GM12878 (cell line): ENCODE measurements around the gene CEP57. TPM values are rescaled to one million over a fixed set of nuclear protein-coding genes. Genes with fewer than 3 reads are reported as not detected.

Experiments used
- ASH2L ChIP-seq: fragments of 300-600, 200-600 bp; sonication (generic); IDR thresholded peaks from 2 replicates; pipeline ENCODE4 v1.6.1; 2017; ENCODE audit warnings: low read depth, mild to moderate bottlenecking, borderline replicate concordance
- BHLHE40 ChIP-seq, 2 experiments: fragments of 450-650 bp in 1 of 2; IDR thresholded peaks; 2 replicates each; pipeline ENCODE4 v1.6.1; 2011 to 2017; ENCODE audit warnings: low read depth in 2 of 2, borderline replicate concordance in 1 of 2, improper control_type of control experiment in 1 of 2, low read length in 1 of 2, mild to moderate bottlenecking in 1 of 2
- BRCA1 ChIP-seq: IDR thresholded peaks from 2 replicates; pipeline ENCODE4 v1.6.1; 2011; ENCODE audit warnings: low read depth, low read length, improper control_type of control experiment
- CBFB ChIP-seq: IDR thresholded peaks from 2 replicates; pipeline ENCODE4 v1.6.1; 2016; ENCODE audit warnings: antibody characterized with exemption, low read depth
- CBX5 ChIP-seq: sonication (generic); IDR thresholded peaks from 2 replicates; pipeline ENCODE4 v1.6.1; 2016; ENCODE audit warnings: low read depth, moderate library complexity, mild to moderate bottlenecking, inconsistent platforms
- CTCF ChIP-seq, 3 experiments: IDR thresholded peaks in 2 of 3; conservative IDR thresholded peaks in 1 of 3; 2 replicates each; pipeline ENCODE4 v1.5.1; 2011; ENCODE audit warnings: low read depth in 3 of 3, low read length in 3 of 3, mild to moderate bottlenecking in 3 of 3, control low read depth in 2 of 3, moderate library complexity in 2 of 3, inconsistent platforms in 1 of 3, mixed read lengths in 1 of 3; ENCODE audit not compliant: control insufficient read depth in 2 of 3, insufficient read depth in 1 of 3; ENCODE audit errors: extremely low read depth in 1 of 3
- DPF2 ChIP-seq: fragments of 450-650 bp; IDR thresholded peaks from 2 replicates; pipeline ENCODE4 v1.6.1; 2017; ENCODE audit warnings: mild to moderate bottlenecking
- EGR1 ChIP-seq, 2 experiments: IDR thresholded peaks; 1 replicate in 1 of 2; 2 replicates in 1 of 2; pipeline ENCODE4 v1.6.1; 2011 to 2012; ENCODE audit warnings: low read depth in 2 of 2, low read length in 2 of 2, borderline replicate concordance in 1 of 2, mild to moderate bottlenecking in 1 of 2, moderate library complexity in 1 of 2
- FOXM1 ChIP-seq: IDR thresholded peaks from 2 replicates; pipeline ENCODE4 v1.6.1; 2012; ENCODE audit warnings: low read depth, mild to moderate bottlenecking, inconsistent platforms, low read length, moderate library complexity
- GATAD2B ChIP-seq: fragments of 450-650 bp; conservative IDR thresholded peaks from 2 replicates; pipeline ENCODE4 v1.6.1; 2017; ENCODE audit warnings: low read depth, mild to moderate bottlenecking, moderate library complexity
- IKZF2 ChIP-seq, 2 experiments: fragments of 450-650 bp; IDR thresholded peaks; 2 replicates each; pipeline ENCODE4 v1.6.1; 2017; ENCODE audit warnings: mild to moderate bottlenecking in 2 of 2, moderate library complexity in 2 of 2
- KAT2A ChIP-seq: conservative IDR thresholded peaks from 2 replicates; pipeline ENCODE4 v1.6.1; 2011; ENCODE audit warnings: low read depth, low read length; ENCODE audit not compliant: control insufficient read depth
- NBN ChIP-seq: fragments of 450-650 bp; IDR thresholded peaks from 2 replicates; pipeline ENCODE4 v1.6.1; 2016
- NFYB ChIP-seq: IDR thresholded peaks from 2 replicates; pipeline ENCODE4 v1.6.1; 2011; ENCODE audit warnings: low read depth, mild to moderate bottlenecking, low read length, improper control_type of control experiment, moderate library complexity; ENCODE audit not compliant: insufficient read depth
- PML ChIP-seq: IDR thresholded peaks from 2 replicates; pipeline ENCODE4 v1.6.1; 2012; ENCODE audit warnings: low read length, inconsistent platforms
- POLR2A ChIP-seq: IDR thresholded peaks from 2 replicates; pipeline ENCODE4 v1.6.1; 2011; ENCODE audit warnings: low read depth, mild to moderate bottlenecking, low read length
- RB1 ChIP-seq: fragments of 450-650 bp; formaldehyde crosslinking; IDR thresholded peaks from 2 replicates; pipeline ENCODE4 v1.6.1; 2017; ENCODE audit warnings: mild to moderate bottlenecking, borderline replicate concordance
- SKIL ChIP-seq: fragments of 450-650 bp; IDR thresholded peaks from 2 replicates; pipeline ENCODE4 v1.6.1; 2017; ENCODE audit warnings: mild to moderate bottlenecking, low read depth, inconsistent platforms; ENCODE audit not compliant: poor library complexity, severe bottlenecking
- SPI1 ChIP-seq: IDR thresholded peaks from 2 replicates; pipeline ENCODE4 v1.6.1; 2011; ENCODE audit warnings: low read depth, mild to moderate bottlenecking, low read length, moderate library complexity, borderline replicate concordance; ENCODE audit not compliant: insufficient read depth
- SRF ChIP-seq, 2 experiments: IDR thresholded peaks; 2 replicates each; pipeline ENCODE4 v1.6.1; 2011; ENCODE audit warnings: low read depth in 2 of 2, low read length in 2 of 2, mild to moderate bottlenecking in 1 of 2, moderate library complexity in 1 of 2
- SUPT20H ChIP-seq: IDR thresholded peaks from 2 replicates; pipeline ENCODE4 v1.6.1; 2011; ENCODE audit warnings: low read depth, mild to moderate bottlenecking, low read length, moderate library complexity, borderline replicate concordance; ENCODE audit not compliant: control insufficient read depth
- TCF3 ChIP-seq: IDR thresholded peaks from 2 replicates; pipeline ENCODE4 v1.6.1; 2012; ENCODE audit warnings: low read depth, mild to moderate bottlenecking, low read length, borderline replicate concordance; ENCODE audit not compliant: insufficient read depth
- WRNIP1 ChIP-seq: IDR thresholded peaks from 2 replicates; pipeline ENCODE4 v1.6.1; 2011; ENCODE audit warnings: low read depth, low read length, improper control_type of control experiment, borderline replicate concordance
- YY1 ChIP-seq: IDR thresholded peaks from 2 replicates; pipeline ENCODE4 v1.6.1; 2011; ENCODE audit warnings: low read depth, mild to moderate bottlenecking, low read length
- ZNF207 ChIP-seq: fragments of 450-650 bp; IDR thresholded peaks from 2 replicates; pipeline ENCODE4 v1.6.1; 2014; ENCODE audit warnings: antibody characterized with exemption, mild to moderate bottlenecking, borderline replicate concordance
- ZNF217 ChIP-seq: fragments of 450-650 bp; IDR thresholded peaks from 2 replicates; pipeline ENCODE4 v1.6.1; 2017; ENCODE audit warnings: antibody characterized with exemption, mild to moderate bottlenecking
- ZNF384 ChIP-seq: IDR thresholded peaks from 2 replicates; pipeline ENCODE4 v1.6.1; 2012; ENCODE audit warnings: low read depth, mild to moderate bottlenecking, low read length, improper control_type of control experiment, borderline replicate concordance
- ZSCAN29 ChIP-seq: fragments of 450-650 bp; IDR thresholded peaks from 2 replicates; pipeline ENCODE4 v1.6.1; 2017; ENCODE audit warnings: mild to moderate bottlenecking, moderate library complexity
- polyA plus RNA-seq, 11 experiments: library from polyadenylated mRNA; depleted of rRNA in 4 of 11; unstranded in 6 of 11; stranded (reverse) in 5 of 11; fragments of >200 nt; fragmentation: Nextera tagmentation in 4 of 11; fragmentation: Illumina TruSeq in 1 of 11; extraction: Ambion mirVana in 4 of 11; extraction: Trizol in 1 of 11; gene quantifications; 1 replicate in 1 of 11; 2 replicates in 10 of 11; pipeline versions ENCODE4 v1.2.1 to v1.2.3, GENCODE V29; 2011 to 2016; ENCODE audit warnings: inconsistent platforms in 2 of 11, missing spikeins in 2 of 11, low read depth in 1 of 11
- total RNA-seq, 4 experiments: library from RNA; depleted of rRNA in 3 of 4; stranded (reverse); fragments of >200 nt in 3 of 4; fragmentation: Illumina TruSeq in 1 of 4; extraction: Trizol in 1 of 4; gene quantifications; 2 replicates each; pipeline versions ENCODE4 v1.2.1 to v1.2.3, GENCODE V29; 2013 to 2021

CEP57 gene
- total and polyA plus RNA-seq, 10 of the 15 experiments (the other 5 are each of a cell fraction or from before 2014, with no cell fraction given): 19.4 to 85.4 (median 56.8) TPM

GRCh38 chr11:95789506-95790122 is 684 bp upstream of the CEP57 start, which contains the start of gene FAM76B (continued):
- peak; percentile 87 for TF ChIP-seq FOXM1
- 0 out of 2 replicates have a peak, but pooled peaks have one; percentile 61 for TF ChIP-seq TCF3
- peak; percentile 77; the same call in 1 of the 2 replicates for TF ChIP-seq ZSCAN29
- TF ChIP-seq BHLHE40 (IDR thresholded peaks at IDR 0.05; ENCODE audit: borderline replicate concordance in 1 of 2, low read depth in 2 of 2, low read length in 1 of 2): peak; percentile 25 to 75; a peak in 3 of 4 replicates
- TF ChIP-seq SKIL: no peak
- TF ChIP-seq CTCF (IDR thresholded peaks at IDR 0.05 in 2 of 3, conservative IDR thresholded peaks at IDR 0.05 in 1 of 3; ENCODE audit: control insufficient read depth in 2 of 3, extremely low read depth in 1 of 3, insufficient read depth in 1 of 3, low read depth in 3 of 3, low read length in 3 of 3): no peak
- TF ChIP-seq NFYB: peak; percentile 89
- TF ChIP-seq CBX5: peak; percentile 64; the same call in 1 of the 2 replicates
- peak in 1 of 2 experiments; percentile 87; a peak in 2 of 3 replicates for TF ChIP-seq EGR1 (IDR thresholded peaks at IDR 0.05; ENCODE audit: borderline replicate concordance in 1 of 2, low read depth in 2 of 2, low read length in 2 of 2)
- 0 out of 2 replicates have a peak, but pooled peaks have one; percentile 30 for TF ChIP-seq YY1
- peak; percentile 53; the same call in 1 of the 2 replicates for TF ChIP-seq ZNF384
- peak; percentile 86 for TF ChIP-seq DPF2
- no peak for TF ChIP-seq WRNIP1
- no peak; the same call in 1 of the 2 replicates for TF ChIP-seq PML
- no peak for TF ChIP-seq BRCA1
- peak; percentile 88 for TF ChIP-seq POLR2A
- TF ChIP-seq RB1: peak; percentile 72; the same call in 1 of the 2 replicates
- no peak for TF ChIP-seq KAT2A
- no peak for TF ChIP-seq SUPT20H
- TF ChIP-seq IKZF2 (IDR thresholded peaks at IDR 0.05): peak in 1 of 2 experiments; percentile 71; a peak in 2 of 4 replicates
- TF ChIP-seq ASH2L: no peak
- peak; percentile 12; the same call in 1 of the 2 replicates for TF ChIP-seq ZNF207
- TF ChIP-seq ZNF217: 0 out of 2 replicates have a peak, but pooled peaks have one; percentile 32
- TF ChIP-seq GATAD2B: peak; percentile 87
- no peak; the same call in none of the 2 replicates for TF ChIP-seq SPI1
- TF ChIP-seq NBN: no peak; the same call in 1 of the 2 replicates
- peak; percentile 74 for TF ChIP-seq CBFB
- peak; percentile 75 to 88 for TF ChIP-seq SRF (IDR thresholded peaks at IDR 0.05; ENCODE audit: low read depth in 2 of 2, low read length in 2 of 2)
